GM23338 (cell line): ENCODE measurements around the gene MSN.

Experiments used
- CREB1 ChIP-seq: fragments of 250-450 bp; sonication (Bioruptor Pico); IDR thresholded peaks from 2 replicates; pipeline ENCODE4 v1.5.0; 2020; ENCODE audit warnings: low read depth, mild to moderate bottlenecking, moderate library complexity
- EZH2 ChIP-seq: fragments of 200-600 bp; sonication (generic); IDR thresholded peaks from one replicate; pipeline ENCODE4 v1.8.0; 2017; ENCODE audit warnings: antibody characterized with exemption, mild to moderate bottlenecking, low read depth; ENCODE audit not compliant: unreplicated experiment
- EZH2phosphoT487 ChIP-seq: fragments of 200-600 bp; sonication (generic); IDR thresholded peaks from one replicate; pipeline ENCODE4 v1.8.1; 2018; ENCODE audit warnings: antibody characterized with exemption; ENCODE audit not compliant: unreplicated experiment
- JUNB ChIP-seq: IDR thresholded peaks from one replicate; pipeline ENCODE4 v1.6.1; 2016; ENCODE audit warnings: antibody characterized with exemption; ENCODE audit not compliant: unreplicated experiment
- NANOG ChIP-seq: IDR thresholded peaks from 2 replicates; pipeline ENCODE4 v1.6.1; 2016; ENCODE audit warnings: antibody characterized with exemption, borderline replicate concordance
- POLR2AphosphoS5 ChIP-seq: IDR thresholded peaks from 2 replicates; pipeline ENCODE4 v1.6.1; 2016; ENCODE audit warnings: antibody characterized with exemption, low read depth
- ZNF114 ChIP-seq: fragments of 250-450 bp; sonication (Bioruptor Pico); IDR thresholded peaks from 2 replicates; pipeline ENCODE4 v1.5.0; 2020; ENCODE audit warnings: mild to moderate bottlenecking, moderate library complexity
- ZNF331 ChIP-seq: fragments of 250-450 bp; sonication (Bioruptor Pico); IDR thresholded peaks from 2 replicates; pipeline ENCODE4 v1.5.0; 2020; ENCODE audit warnings: low read depth, mild to moderate bottlenecking, moderate library complexity
- TF ChIP-seq, protein P1 (sequence below), 2 experiments: fragments of 200-600 bp in 1 of 2; sonication (generic) in 1 of 2; conservative IDR thresholded peaks; 2 replicates each; pipeline versions ENCODE4 v1.5.1 to v1.6.1; 2016 to 2017; ENCODE audit warnings: antibody characterized with exemption in 2 of 2, low read depth in 2 of 2, mild to moderate bottlenecking in 2 of 2, moderate library complexity in 1 of 2
- TF ChIP-seq, protein P2 (sequence below): IDR thresholded peaks from one replicate; pipeline ENCODE4 v1.6.1; 2018; ENCODE audit warnings: antibody characterized with exemption; ENCODE audit not compliant: unreplicated experiment
- TF ChIP-seq, protein P3 (sequence below): IDR thresholded peaks from 2 replicates; pipeline ENCODE4 v1.6.1; 2016; ENCODE audit warnings: antibody characterized with exemption
- TF ChIP-seq, protein P4 (sequence below): fragments of 250-450 bp; sonication (Bioruptor Pico); IDR thresholded peaks from 2 replicates; pipeline ENCODE4 v1.5.0; 2020; ENCODE audit warnings: mild to moderate bottlenecking, moderate library complexity

DNA sequence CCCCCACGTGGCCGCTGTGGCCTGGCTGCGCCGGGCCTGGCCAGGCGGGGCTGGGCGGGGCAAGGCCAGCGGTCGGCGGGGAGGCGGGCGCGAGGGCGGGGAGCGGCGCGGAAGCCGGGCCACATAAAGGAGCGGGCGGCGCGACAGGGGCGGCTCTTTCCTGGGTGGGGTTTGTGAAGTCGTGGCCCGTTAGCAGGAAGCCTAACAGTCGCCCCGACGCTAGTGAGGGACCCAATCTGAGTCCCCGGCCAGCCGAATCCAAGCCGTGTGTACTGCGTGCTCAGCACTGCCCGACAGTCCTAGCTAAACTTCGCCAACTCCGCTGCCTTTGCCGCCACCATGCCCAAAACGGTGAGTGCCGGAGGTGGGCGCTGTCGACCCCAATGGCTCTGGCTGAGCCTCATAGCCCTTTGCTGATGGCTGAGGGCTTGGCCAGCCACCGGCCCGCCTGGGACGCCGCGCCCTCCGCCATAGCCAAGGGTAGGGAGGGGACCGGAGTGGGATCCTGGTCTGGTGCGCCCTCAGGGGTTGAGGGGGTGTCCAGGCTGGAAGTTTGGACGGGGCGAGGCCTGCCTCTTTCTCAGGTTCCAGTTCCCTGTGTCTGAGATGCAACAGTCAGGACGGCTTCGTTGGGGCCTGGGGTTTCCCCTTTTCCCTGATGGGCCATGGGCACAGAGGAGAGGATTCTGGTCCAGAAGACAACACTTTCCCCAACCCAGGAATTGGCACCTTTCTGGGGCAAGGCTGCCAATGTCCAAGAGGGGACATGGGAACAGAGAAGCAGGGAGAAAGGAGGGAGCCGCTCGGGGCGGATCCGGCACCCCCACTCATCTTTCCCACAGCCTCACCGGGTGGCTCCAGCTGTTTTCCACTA, at the start of gene MSN:
- TF ChIP-seq, protein P1, sequence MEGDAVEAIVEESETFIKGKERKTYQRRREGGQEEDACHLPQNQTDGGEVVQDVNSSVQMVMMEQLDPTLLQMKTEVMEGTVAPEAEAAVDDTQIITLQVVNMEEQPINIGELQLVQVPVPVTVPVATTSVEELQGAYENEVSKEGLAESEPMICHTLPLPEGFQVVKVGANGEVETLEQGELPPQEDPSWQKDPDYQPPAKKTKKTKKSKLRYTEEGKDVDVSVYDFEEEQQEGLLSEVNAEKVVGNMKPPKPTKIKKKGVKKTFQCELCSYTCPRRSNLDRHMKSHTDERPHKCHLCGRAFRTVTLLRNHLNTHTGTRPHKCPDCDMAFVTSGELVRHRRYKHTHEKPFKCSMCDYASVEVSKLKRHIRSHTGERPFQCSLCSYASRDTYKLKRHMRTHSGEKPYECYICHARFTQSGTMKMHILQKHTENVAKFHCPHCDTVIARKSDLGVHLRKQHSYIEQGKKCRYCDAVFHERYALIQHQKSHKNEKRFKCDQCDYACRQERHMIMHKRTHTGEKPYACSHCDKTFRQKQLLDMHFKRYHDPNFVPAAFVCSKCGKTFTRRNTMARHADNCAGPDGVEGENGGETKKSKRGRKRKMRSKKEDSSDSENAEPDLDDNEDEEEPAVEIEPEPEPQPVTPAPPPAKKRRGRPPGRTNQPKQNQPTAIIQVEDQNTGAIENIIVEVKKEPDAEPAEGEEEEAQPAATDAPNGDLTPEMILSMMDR (conservative IDR thresholded peaks at IDR 0.05; ENCODE audit: low read depth in 2 of 2): peak; percentile 23 to 37; a peak in 2 of 4 replicates
- TF ChIP-seq POLR2AphosphoS5 (no peak), EZH2 (no peak), NANOG (no peak), CREB1 (CRISPR knock-in tag) (no peak), ZNF331 (no peak), EZH2phosphoT487 (no peak), JUNB (no peak), ZNF114 (CRISPR knock-in tag) (no peak)
- TF ChIP-seq, protein P2, sequence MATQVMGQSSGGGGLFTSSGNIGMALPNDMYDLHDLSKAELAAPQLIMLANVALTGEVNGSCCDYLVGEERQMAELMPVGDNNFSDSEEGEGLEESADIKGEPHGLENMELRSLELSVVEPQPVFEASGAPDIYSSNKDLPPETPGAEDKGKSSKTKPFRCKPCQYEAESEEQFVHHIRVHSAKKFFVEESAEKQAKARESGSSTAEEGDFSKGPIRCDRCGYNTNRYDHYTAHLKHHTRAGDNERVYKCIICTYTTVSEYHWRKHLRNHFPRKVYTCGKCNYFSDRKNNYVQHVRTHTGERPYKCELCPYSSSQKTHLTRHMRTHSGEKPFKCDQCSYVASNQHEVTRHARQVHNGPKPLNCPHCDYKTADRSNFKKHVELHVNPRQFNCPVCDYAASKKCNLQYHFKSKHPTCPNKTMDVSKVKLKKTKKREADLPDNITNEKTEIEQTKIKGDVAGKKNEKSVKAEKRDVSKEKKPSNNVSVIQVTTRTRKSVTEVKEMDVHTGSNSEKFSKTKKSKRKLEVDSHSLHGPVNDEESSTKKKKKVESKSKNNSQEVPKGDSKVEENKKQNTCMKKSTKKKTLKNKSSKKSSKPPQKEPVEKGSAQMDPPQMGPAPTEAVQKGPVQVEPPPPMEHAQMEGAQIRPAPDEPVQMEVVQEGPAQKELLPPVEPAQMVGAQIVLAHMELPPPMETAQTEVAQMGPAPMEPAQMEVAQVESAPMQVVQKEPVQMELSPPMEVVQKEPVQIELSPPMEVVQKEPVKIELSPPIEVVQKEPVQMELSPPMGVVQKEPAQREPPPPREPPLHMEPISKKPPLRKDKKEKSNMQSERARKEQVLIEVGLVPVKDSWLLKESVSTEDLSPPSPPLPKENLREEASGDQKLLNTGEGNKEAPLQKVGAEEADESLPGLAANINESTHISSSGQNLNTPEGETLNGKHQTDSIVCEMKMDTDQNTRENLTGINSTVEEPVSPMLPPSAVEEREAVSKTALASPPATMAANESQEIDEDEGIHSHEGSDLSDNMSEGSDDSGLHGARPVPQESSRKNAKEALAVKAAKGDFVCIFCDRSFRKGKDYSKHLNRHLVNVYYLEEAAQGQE: no peak
- TF ChIP-seq, protein P3, sequence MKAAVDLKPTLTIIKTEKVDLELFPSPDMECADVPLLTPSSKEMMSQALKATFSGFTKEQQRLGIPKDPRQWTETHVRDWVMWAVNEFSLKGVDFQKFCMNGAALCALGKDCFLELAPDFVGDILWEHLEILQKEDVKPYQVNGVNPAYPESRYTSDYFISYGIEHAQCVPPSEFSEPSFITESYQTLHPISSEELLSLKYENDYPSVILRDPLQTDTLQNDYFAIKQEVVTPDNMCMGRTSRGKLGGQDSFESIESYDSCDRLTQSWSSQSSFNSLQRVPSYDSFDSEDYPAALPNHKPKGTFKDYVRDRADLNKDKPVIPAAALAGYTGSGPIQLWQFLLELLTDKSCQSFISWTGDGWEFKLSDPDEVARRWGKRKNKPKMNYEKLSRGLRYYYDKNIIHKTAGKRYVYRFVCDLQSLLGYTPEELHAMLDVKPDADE: no peak
- TF ChIP-seq, protein P4, sequence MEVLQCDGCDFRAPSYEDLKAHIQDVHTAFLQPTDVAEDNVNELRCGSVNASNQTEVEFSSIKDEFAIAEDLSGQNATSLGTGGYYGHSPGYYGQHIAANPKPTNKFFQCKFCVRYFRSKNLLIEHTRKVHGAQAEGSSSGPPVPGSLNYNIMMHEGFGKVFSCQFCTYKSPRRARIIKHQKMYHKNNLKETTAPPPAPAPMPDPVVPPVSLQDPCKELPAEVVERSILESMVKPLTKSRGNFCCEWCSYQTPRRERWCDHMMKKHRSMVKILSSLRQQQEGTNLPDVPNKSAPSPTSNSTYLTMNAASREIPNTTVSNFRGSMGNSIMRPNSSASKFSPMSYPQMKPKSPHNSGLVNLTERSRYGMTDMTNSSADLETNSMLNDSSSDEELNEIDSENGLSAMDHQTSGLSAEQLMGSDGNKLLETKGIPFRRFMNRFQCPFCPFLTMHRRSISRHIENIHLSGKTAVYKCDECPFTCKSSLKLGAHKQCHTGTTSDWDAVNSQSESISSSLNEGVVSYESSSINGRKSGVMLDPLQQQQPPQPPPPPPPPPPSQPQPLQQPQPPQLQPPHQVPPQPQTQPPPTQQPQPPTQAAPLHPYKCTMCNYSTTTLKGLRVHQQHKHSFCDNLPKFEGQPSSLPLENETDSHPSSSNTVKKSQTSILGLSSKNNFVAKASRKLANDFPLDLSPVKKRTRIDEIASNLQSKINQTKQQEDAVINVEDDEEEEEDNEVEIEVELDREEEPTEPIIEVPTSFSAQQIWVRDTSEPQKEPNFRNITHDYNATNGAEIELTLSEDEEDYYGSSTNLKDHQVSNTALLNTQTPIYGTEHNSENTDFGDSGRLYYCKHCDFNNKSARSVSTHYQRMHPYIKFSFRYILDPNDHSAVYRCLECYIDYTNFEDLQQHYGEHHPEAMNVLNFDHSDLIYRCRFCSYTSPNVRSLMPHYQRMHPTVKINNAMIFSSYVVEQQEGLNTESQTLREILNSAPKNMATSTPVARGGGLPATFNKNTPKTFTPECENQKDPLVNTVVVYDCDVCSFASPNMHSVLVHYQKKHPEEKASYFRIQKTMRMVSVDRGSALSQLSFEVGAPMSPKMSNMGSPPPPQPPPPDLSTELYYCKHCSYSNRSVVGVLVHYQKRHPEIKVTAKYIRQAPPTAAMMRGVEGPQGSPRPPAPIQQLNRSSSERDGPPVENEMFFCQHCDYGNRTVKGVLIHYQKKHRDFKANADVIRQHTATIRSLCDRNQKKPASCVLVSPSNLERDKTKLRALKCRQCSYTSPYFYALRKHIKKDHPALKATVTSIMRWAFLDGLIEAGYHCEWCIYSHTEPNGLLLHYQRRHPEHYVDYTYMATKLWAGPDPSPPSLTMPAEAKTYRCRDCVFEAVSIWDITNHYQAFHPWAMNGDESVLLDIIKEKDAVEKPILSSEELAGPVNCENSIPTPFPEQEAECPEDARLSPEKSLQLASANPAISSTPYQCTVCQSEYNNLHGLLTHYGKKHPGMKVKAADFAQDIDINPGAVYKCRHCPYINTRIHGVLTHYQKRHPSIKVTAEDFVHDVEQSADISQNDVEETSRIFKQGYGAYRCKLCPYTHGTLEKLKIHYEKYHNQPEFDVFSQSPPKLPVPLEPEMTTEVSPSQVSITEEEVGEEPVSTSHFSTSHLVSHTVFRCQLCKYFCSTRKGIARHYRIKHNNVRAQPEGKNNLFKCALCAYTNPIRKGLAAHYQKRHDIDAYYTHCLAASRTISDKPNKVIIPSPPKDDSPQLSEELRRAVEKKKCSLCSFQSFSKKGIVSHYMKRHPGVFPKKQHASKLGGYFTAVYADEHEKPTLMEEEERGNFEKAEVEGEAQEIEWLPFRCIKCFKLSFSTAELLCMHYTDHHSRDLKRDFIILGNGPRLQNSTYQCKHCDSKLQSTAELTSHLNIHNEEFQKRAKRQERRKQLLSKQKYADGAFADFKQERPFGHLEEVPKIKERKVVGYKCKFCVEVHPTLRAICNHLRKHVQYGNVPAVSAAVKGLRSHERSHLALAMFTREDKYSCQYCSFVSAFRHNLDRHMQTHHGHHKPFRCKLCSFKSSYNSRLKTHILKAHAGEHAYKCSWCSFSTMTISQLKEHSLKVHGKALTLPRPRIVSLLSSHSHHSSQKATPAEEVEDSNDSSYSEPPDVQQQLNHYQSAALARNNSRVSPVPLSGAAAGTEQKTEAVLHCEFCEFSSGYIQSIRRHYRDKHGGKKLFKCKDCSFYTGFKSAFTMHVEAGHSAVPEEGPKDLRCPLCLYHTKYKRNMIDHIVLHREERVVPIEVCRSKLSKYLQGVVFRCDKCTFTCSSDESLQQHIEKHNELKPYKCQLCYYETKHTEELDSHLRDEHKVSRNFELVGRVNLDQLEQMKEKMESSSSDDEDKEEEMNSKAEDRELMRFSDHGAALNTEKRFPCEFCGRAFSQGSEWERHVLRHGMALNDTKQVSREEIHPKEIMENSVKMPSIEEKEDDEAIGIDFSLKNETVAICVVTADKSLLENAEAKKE (CRISPR knock-in tag): no peak
